SK-N-SH (cell line): ENCODE data around the gene MICALL1. TPM values are rescaled to one million over a fixed set of nuclear protein-coding genes. Genes with fewer than 3 reads are reported as not detected.

Source experiments
- CTCF ChIA-PET: fragments of 300-600, 350-600 bp; formaldehyde crosslinking; extraction: SDS; loops from one replicate; lab custom pipeline; 2021; lab: Yijun Ruan, JAX
- POLR2A ChIA-PET: fragments of 350-600 bp; sonication (Branson Sonifier 250); formaldehyde crosslinking; extraction: SDS; loops from one replicate; lab custom pipeline; 2020; ENCODE audit warnings: antibody characterized with exemption, inconsistent platforms; lab: Yijun Ruan, JAX
- DNase-seq: peaks from one replicate; pipeline ENCODE4 v3.0.0; 2012
- H2AFZ ChIP-seq: fragments of 200-600 bp; sonication (generic); 2 replicates; pipeline ENCODE4 v1.8.1; 2016; ENCODE audit warnings: antibody characterized with exemption, mild to moderate bottlenecking, low read depth
- H3F3A ChIP-seq: fragments of 200-600 bp; sonication (generic); replicated peaks from 2 replicates; pipeline ENCODE3; 2016; ENCODE audit warnings: antibody characterized with exemption, mild to moderate bottlenecking; ENCODE audit not compliant: insufficient read depth
- H3K27ac ChIP-seq, 2 experiments: fragments of 200-500 bp in 1 of 2; fragments of 200-600 bp in 1 of 2; sonication (Bioruptor generic) in 1 of 2; sonication (generic), shearing (Covaris generic) in 1 of 2; 2 replicates each; pipeline versions ENCODE4 v1.5.1 to v1.6.1; 2014 to 2016; ENCODE audit warnings: low read depth in 2 of 2, inconsistent platforms in 1 of 2, low read length in 1 of 2, mild to moderate bottlenecking in 1 of 2, mixed read lengths in 1 of 2
- H3K27me3 ChIP-seq: fragments of 200-600 bp; sonication (generic), shearing (Covaris generic); 2 replicates; pipeline ENCODE4 v1.6.1; 2016; ENCODE audit warnings: mixed run types; ENCODE audit not compliant: insufficient read depth
- H3K36me3 ChIP-seq, 2 experiments: fragments of 200-500 bp in 1 of 2; fragments of 200-600 bp in 1 of 2; sonication (Bioruptor generic) in 1 of 2; sonication (generic) in 1 of 2; replicated peaks in 1 of 2; 2 replicates each; pipeline versions ENCODE3 to v1.5.1; 2014 to 2016; ENCODE audit warnings: low read length in 1 of 2, mild to moderate bottlenecking in 1 of 2; ENCODE audit not compliant: insufficient read depth in 2 of 2, control insufficient read depth in 1 of 2
- H3K4me1 ChIP-seq, 2 experiments: fragments of 200-500 bp in 1 of 2; fragments of 200-600 bp in 1 of 2; sonication (Bioruptor generic) in 1 of 2; sonication (generic), shearing (Covaris generic) in 1 of 2; 2 replicates each; pipeline versions ENCODE4 v1.5.1 to v1.6.1; 2014 to 2016; ENCODE audit warnings: low read depth in 1 of 2, low read length in 1 of 2, mixed run types in 1 of 2; ENCODE audit not compliant: insufficient read depth in 2 of 2, control insufficient read depth in 1 of 2
- H3K4me2 ChIP-seq: fragments of 200-600 bp; sonication (generic), shearing (Covaris generic); 2 replicates; pipeline ENCODE4 v1.6.1; 2017; ENCODE audit warnings: mixed run types
- H3K4me3 ChIP-seq, 2 experiments: fragments of 200-500 bp in 1 of 2; fragments of 200-600 bp in 1 of 2; sonication (Bioruptor generic) in 1 of 2; sonication (generic), shearing (Covaris generic) in 1 of 2; 2 replicates each; pipeline versions ENCODE4 v1.5.1 to v1.8.1; 2014 to 2016; ENCODE audit warnings: low read depth in 2 of 2, inconsistent platforms in 1 of 2, low read length in 1 of 2, mild to moderate bottlenecking in 1 of 2, mixed read lengths in 1 of 2, moderate library complexity in 1 of 2
- H3K79me2 ChIP-seq: fragments of 200-600 bp; sonication (generic); 2 replicates; pipeline ENCODE4 v1.8.1; 2017; ENCODE audit warnings: mild to moderate bottlenecking; ENCODE audit not compliant: insufficient read depth
- H3K9ac ChIP-seq: fragments of 200-600 bp; sonication (generic); 2 replicates; pipeline ENCODE4 v1.6.1; 2017; ENCODE audit warnings: mixed run types
- H3K9me2 ChIP-seq: fragments of 200-600 bp; sonication (generic); 2 replicates; pipeline ENCODE4 v1.6.1; 2017; ENCODE audit warnings: mixed run types
- H3K9me3 ChIP-seq: fragments of 200-600 bp; sonication (generic); 2 replicates; pipeline ENCODE4 v1.6.1; 2017; ENCODE audit warnings: mixed run types, mild to moderate bottlenecking, moderate library complexity
- H4K20me1 ChIP-seq: fragments of 200-600 bp; sonication (generic); 2 replicates; pipeline ENCODE4 v1.6.1; 2017; ENCODE audit warnings: mild to moderate bottlenecking, mixed run types; ENCODE audit not compliant: insufficient read depth
- CHD2 ChIP-seq: fragments of 150-350 bp; IDR thresholded peaks from 2 replicates; pipeline ENCODE4 v1.6.1; 2018; ENCODE audit warnings: low read length; ENCODE audit not compliant: partially characterized antibody
- ELF1 ChIP-seq: IDR thresholded peaks from 2 replicates; pipeline ENCODE4 v1.4.0; 2012
- GABPA ChIP-seq: IDR thresholded peaks from 2 replicates; pipeline ENCODE4 v1.4.0; 2012; ENCODE audit warnings: low read depth, mild to moderate bottlenecking
- GATA2 ChIP-seq: sonication (generic); formaldehyde crosslinking; IDR thresholded peaks from 2 replicates; pipeline ENCODE4 v1.5.0; 2020; ENCODE audit warnings: mild to moderate bottlenecking, missing genetic modification reagents
- MEF2A ChIP-seq: IDR thresholded peaks from 2 replicates; pipeline ENCODE4 v1.4.0; 2012; ENCODE audit warnings: low read depth, borderline replicate concordance
- MXI1 ChIP-seq: IDR thresholded peaks from 2 replicates; pipeline ENCODE4 v1.6.1; 2012; ENCODE audit warnings: mild to moderate bottlenecking, low read depth, low read length, improper control_type of control experiment
- NFIC ChIP-seq: IDR thresholded peaks from 2 replicates; pipeline ENCODE4 v1.4.0; 2012; ENCODE audit warnings: borderline replicate concordance
- NRF1 ChIP-seq: IDR thresholded peaks from 2 replicates; pipeline ENCODE4 v1.6.1; 2012; ENCODE audit warnings: low read depth, mild to moderate bottlenecking, low read length
- RFX5 ChIP-seq: IDR thresholded peaks from 2 replicates; pipeline ENCODE4 v1.6.1; 2012; ENCODE audit warnings: mild to moderate bottlenecking, improper control_type of control experiment, low read length
- RXRA ChIP-seq: IDR thresholded peaks from 2 replicates; pipeline ENCODE4 v1.4.0; 2012; ENCODE audit warnings: low read depth, mild to moderate bottlenecking, borderline replicate concordance
- YY1 ChIP-seq: IDR thresholded peaks from 2 replicates; pipeline ENCODE4 v1.4.0; 2012; ENCODE audit warnings: low read depth, mild to moderate bottlenecking
- WGBS: methylation state at CpG from one replicate; pipeline ENCODE4 v1.1.6; 2017; ENCODE audit warnings: low lambda C conversion rate; 5-methylcytosine and 5-hydroxymethylcytosine counted together
- polyA plus RNA-seq, 3 experiments: library from polyadenylated mRNA; depleted of rRNA; stranded (reverse); fragments of >200 nt; gene quantifications; 2 replicates each; pipeline ENCODE4 v1.2.3, GENCODE V29; 2012
- TF ChIP-seq, protein P1 (sequence below): fragments of 200-600 bp; sonication (generic); IDR thresholded peaks from 2 replicates; pipeline ENCODE4 v1.6.1; 2017; ENCODE audit warnings: antibody characterized with exemption, mild to moderate bottlenecking, moderate library complexity

The MICALL1 gene
- polyA plus RNA-seq, 1 of the 3 experiments (the other 2 are of a cell fraction): 12.9 TPM

DNA sequence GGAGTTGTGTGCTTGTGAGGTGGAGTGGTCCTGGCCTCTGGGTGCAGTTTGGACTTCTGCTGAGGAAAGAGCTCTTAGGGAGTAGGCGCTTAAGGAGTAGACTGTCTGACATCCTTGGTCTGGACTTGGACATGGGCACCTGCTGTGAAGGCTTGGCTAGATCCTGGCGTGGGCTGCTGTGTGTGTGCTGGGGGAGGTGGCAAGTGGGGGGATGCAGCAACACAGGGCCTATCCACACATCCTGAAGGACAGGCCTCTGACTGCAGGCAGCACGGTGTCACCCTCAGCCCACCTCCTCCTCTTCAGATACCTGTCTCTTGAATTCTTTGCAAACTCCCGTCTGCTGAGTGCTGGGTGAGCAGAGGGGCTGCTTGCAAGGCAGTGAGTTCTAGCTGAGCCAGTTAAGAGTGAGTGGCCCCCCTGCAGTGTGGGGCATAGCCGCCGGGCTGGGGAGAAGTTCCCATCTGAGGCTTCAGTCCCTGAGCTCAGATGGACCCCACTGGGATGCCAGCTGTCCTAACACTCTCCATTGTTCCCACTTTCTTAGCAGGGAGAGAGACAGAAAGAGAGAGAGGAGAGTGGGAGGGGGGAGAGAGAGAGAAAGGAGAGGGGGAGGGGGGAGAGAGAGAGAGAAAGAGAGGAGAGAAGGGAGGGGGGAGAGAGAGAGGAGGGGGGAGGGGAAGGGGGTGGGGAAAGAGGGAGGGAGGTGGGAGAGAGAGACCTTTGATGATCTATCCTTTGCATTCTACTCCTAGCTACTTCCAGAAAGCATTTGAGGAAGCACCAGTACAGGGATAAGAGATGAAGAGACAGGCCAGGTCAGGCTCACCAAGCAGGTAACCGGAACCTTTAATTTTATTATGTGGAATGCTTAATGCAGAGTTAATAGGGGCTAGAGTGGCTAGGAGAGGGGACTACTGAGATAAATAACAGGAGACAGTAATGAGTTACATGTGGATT is 65.7 kb downstream of the MICALL1 start:
- no peak overlapping the region for H3K9ac ChIP-seq
- ChIA-PET POLR2A (interaction anchor here (0.7 kb wide), 1 partner anchor 12 kb away, joined by 3 read pairs; no protein-coding TSS in a partner anchor), CTCF (no interaction called here)
- no peak overlapping the region for H3K4me2 ChIP-seq
- H3K27me3 ChIP-seq: no peaks in the 10 kb centered on the region
- no peak for DNase-seq
- no peak overlapping the region for H3K4me3 ChIP-seq
- H2AFZ ChIP-seq: no peak overlapping the region
- H3K9me2 ChIP-seq: no peaks in the 10 kb centered on the region
- no peaks in the 10 kb centered on the region for H4K20me1 ChIP-seq
- H3K4me1 ChIP-seq: no peaks in the 10 kb centered on the region
- H3F3A ChIP-seq: no peaks in the 10 kb centered on the region
- H3K27ac ChIP-seq: no peak overlapping the region
- 95% methylated on average over 6 of the region's 7 CpGs for WGBS
- no peaks in the 10 kb centered on the region for H3K9me3 ChIP-seq
- no peak for TF ChIP-seq CHD2
- no peak for TF ChIP-seq MXI1
- H3K36me3 ChIP-seq: peaks cover 0 to 10% of the 10 kb centered on the region in 2 experiments
- no peaks in the 10 kb centered on the region for H3K79me2 ChIP-seq

DNA sequence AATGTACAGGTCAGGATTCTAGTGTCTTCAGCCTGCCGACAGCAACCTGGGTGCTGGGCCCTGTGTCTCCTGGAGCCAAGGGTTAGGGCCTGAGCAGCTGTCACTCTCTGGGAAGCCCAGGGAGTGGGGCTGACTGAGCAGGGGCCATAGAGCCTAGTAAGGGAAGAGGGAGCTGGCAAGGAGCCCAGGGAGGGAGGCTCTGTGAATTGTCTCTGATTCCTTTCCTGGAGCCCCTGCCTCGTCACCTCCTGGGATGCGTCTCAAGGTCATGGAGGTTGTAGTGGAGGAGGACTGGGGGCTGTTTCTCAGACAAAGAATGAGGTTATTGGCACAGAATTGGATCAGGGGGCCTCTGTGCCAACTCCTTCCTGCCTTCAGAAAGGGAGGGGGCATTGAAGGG is 66.4 kb downstream of the MICALL1 start:
- Histone ChIP-seq H4K20me1 (no peaks in the 10 kb centered on the region), H3K79me2 (no peaks in the 10 kb centered on the region)
- DNase-seq: no peak
- TF ChIP-seq NFIC: no peak
- TF ChIP-seq GABPA: no peak
- TF ChIP-seq RXRA: no peak
- TF ChIP-seq, all 33 proteins: peak for 0
- no peak overlapping the region for H3K4me2 ChIP-seq
- no peaks in the 10 kb centered on the region for H3K4me1 ChIP-seq
- H3K9ac ChIP-seq: no peak overlapping the region
- 100% methylated on average over 1 of the region's 3 CpGs for WGBS
- no peaks in the 10 kb centered on the region for H3K27me3 ChIP-seq
- ChIA-PET CTCF (no interaction called here), POLR2A (no interaction called here)
- H3K4me3 ChIP-seq: no peak overlapping the region
- H2AFZ ChIP-seq: no peak overlapping the region
- peaks cover 0 to 6% of the 10 kb centered on the region in 2 experiments for H3K36me3 ChIP-seq
- H3K9me3 ChIP-seq: no peaks in the 10 kb centered on the region
- H3F3A ChIP-seq: no peaks in the 10 kb centered on the region
- no peak overlapping the region for H3K27ac ChIP-seq
- no peaks in the 10 kb centered on the region for H3K9me2 ChIP-seq

DNA sequence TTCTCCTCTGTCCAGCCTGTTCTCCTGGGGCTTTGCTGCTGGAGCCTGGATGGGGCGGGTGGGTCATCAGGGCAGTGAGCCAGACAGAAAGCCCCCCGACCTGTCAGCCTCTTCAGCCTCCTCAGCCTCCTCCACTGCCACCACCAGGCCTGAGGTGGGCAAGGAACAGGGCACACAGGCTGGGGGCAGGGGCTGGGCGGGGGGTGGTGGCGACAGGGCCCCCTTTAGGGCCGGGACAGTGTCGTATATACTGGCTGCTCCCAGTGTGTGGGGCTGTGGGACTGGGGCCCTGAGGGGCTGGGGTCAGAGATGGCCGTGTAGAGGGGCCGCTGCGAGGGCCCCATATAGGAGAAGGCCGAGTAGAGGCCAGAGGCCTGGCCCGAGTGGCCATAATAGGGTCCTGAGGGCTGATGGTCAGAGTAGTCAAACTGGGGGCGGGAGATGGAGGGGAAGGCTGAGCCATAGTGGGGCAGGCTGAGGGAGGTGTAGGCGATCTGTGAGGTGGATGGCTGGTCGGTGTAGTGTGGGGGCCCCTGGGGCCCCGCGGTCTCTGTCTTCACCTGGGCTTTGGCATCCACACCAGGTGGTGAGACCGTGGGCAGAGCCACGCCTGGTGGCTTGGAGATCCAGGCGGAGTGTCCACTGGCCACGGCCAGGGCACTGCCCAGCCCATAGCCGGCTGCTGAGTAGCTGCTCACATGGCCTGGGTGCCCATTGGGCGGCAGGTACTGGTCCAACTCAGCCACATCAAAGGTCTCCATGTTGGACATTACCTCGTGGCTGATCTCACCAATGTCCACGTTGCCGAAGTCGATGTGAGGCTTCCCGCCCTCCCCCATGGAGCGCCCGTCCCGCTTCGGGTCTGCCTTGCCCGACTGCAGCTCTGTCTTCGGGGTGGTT is 67.4 kb downstream of the MICALL1 start:
- Histone ChIP-seq H4K20me1 (no peaks in the 10 kb centered on the region), H3F3A (no peaks in the 10 kb centered on the region), H3K4me2 (no peak overlapping the region), H3K9me3 (no peaks in the 10 kb centered on the region), H3K27ac (no peak overlapping the region), H2AFZ (no peak overlapping the region), H3K9me2 (no peaks in the 10 kb centered on the region), H3K4me3 (no peak overlapping the region), H3K4me1 (no peaks in the 10 kb centered on the region), H3K79me2 (no peaks in the 10 kb centered on the region), H3K9ac (no peak overlapping the region), H3K36me3 (peaks cover 0 to 2% of the 10 kb centered on the region in 2 experiments), H3K27me3 (no peaks in the 10 kb centered on the region)
- no peak for DNase-seq
- 94% methylated on average over 8 of the region's 33 CpGs for WGBS
- ChIA-PET POLR2A (no interaction called here), CTCF (no interaction called here)
- TF ChIP-seq NRF1: no peak
- TF ChIP-seq GABPA: no peak
- TF ChIP-seq, protein P1, sequence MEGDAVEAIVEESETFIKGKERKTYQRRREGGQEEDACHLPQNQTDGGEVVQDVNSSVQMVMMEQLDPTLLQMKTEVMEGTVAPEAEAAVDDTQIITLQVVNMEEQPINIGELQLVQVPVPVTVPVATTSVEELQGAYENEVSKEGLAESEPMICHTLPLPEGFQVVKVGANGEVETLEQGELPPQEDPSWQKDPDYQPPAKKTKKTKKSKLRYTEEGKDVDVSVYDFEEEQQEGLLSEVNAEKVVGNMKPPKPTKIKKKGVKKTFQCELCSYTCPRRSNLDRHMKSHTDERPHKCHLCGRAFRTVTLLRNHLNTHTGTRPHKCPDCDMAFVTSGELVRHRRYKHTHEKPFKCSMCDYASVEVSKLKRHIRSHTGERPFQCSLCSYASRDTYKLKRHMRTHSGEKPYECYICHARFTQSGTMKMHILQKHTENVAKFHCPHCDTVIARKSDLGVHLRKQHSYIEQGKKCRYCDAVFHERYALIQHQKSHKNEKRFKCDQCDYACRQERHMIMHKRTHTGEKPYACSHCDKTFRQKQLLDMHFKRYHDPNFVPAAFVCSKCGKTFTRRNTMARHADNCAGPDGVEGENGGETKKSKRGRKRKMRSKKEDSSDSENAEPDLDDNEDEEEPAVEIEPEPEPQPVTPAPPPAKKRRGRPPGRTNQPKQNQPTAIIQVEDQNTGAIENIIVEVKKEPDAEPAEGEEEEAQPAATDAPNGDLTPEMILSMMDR: no peak
- no peak for TF ChIP-seq GATA2 (CRISPR knock-in tag)
- TF ChIP-seq MEF2A: no peak
- TF ChIP-seq YY1: no peak
- TF ChIP-seq RFX5: no peak
- TF ChIP-seq ELF1: no peak
